ENCODE data around the gene CPSF4L. TPM values are rescaled to one million over a fixed set of nuclear protein-coding genes. Genes with fewer than 3 reads are reported as not detected.
A peak's percentile ranks its signal among the peaks of the same experiment; 100 is the strongest.

Gene CPSF4L
- total RNA-seq, 1 donor from 2014 or later, result not detected

- DNase-seq (no peak), ATAC-seq (no peak)
- TF ChIP-seq, protein P1, sequence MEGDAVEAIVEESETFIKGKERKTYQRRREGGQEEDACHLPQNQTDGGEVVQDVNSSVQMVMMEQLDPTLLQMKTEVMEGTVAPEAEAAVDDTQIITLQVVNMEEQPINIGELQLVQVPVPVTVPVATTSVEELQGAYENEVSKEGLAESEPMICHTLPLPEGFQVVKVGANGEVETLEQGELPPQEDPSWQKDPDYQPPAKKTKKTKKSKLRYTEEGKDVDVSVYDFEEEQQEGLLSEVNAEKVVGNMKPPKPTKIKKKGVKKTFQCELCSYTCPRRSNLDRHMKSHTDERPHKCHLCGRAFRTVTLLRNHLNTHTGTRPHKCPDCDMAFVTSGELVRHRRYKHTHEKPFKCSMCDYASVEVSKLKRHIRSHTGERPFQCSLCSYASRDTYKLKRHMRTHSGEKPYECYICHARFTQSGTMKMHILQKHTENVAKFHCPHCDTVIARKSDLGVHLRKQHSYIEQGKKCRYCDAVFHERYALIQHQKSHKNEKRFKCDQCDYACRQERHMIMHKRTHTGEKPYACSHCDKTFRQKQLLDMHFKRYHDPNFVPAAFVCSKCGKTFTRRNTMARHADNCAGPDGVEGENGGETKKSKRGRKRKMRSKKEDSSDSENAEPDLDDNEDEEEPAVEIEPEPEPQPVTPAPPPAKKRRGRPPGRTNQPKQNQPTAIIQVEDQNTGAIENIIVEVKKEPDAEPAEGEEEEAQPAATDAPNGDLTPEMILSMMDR (IDR thresholded peaks at IDR 0.05), result no peak
- peaks cover 9% of the 10 kb centered on the region for H3K36me3 ChIP-seq
- H3K27ac ChIP-seq, result no peak overlapping the region
- H3K27me3 ChIP-seq (ENCODE audit: low read depth), result no peaks in the 10 kb centered on the region
- H3K4me3 ChIP-seq, result no peak overlapping the region
- no peaks in the 10 kb centered on the region for H3K9me3 ChIP-seq
- H3K4me1 ChIP-seq, result peaks cover 27% of the 10 kb centered on the region
- intact Hi-C loops (cut with DNase I), result no loop called here
Measured at GRCh38 chr17:73223626-73224230, 38.0 kb downstream of the CPSF4L start.

DNA sequence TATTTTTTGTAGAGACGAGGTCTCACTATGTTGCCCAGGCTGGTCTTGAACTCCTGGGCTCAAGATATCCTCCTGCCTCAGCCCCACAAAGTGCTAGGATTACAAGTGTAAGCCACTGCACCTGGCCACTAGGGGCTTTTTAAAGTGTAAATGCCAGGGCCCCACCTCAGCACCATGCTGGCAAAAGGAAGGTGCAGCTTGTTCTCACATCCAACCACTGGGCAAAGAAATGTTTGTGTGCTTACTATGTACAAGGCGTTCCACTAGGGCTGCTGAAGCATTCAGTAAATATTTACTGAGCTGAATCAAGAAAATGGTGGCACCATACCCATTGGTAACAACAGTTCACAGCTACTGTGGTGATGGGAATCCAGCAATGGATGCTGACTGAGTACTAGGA is 46.2 kb downstream of the CPSF4L start:
- intact Hi-C loops (cut with DNase I), result no loop called here
- Histone ChIP-seq H3K27me3 (ENCODE audit: low read depth) (no peaks in the 10 kb centered on the region), H3K36me3 (peaks cover 42% of the 10 kb centered on the region), H3K27ac (no peak overlapping the region), H3K4me1 (peaks cover 9% of the 10 kb centered on the region), H3K4me3 (no peak overlapping the region), H3K9me3 (no peaks in the 10 kb centered on the region)
- TF ChIP-seq, protein P1 (IDR thresholded peaks at IDR 0.05), result no peak
- no peak for DNase-seq
- peak; percentile 74 to 86 for ATAC-seq

GRCh38 chr17:73214851-73215250 is 46.8 kb downstream of the CPSF4L start:
- ATAC-seq, result no peak
- H3K4me3 ChIP-seq, result no peak overlapping the region
- H3K36me3 ChIP-seq, result peaks cover 47% of the 10 kb centered on the region
- TF ChIP-seq, protein P1 (IDR thresholded peaks at IDR 0.05), result no peak
- H3K27me3 ChIP-seq (ENCODE audit: low read depth), result no peaks in the 10 kb centered on the region
- no peak overlapping the region for H3K27ac ChIP-seq
- H3K9me3 ChIP-seq, result no peaks in the 10 kb centered on the region
- peaks cover 9% of the 10 kb centered on the region for H3K4me1 ChIP-seq
- no peak for DNase-seq
- intact Hi-C loops (cut with DNase I), result no loop called here

DNA sequence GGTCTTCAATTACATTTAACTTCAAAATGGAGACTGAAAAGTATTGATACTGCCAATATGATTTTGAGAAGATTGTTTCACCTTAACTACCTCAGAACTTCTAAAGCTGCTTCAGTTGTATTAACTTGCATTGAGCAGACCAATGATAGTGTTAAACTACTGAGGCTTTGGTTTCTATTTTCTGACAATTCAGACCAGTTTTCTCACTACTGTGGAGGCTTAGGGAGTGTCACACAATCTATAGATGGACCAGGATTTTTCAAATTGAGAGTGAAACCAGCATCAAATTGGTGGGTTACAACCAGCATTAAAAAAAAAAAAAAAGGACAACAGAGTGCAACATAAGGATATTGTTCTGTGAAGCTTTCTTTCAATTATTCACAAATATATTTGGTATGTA is 47.7 kb downstream of the CPSF4L start:
- Histone ChIP-seq H3K4me1 (peaks cover 9% of the 10 kb centered on the region), H3K27me3 (ENCODE audit: low read depth) (no peaks in the 10 kb centered on the region), H3K36me3 (peaks cover 55% of the 10 kb centered on the region), H3K4me3 (no peak overlapping the region), H3K27ac (no peak overlapping the region), H3K9me3 (no peaks in the 10 kb centered on the region)
- no peak for ATAC-seq
- DNase-seq, result no peak
- TF ChIP-seq, protein P1 (IDR thresholded peaks at IDR 0.05), result no peak
- intact Hi-C loops (cut with DNase I), result no loop called here

DNA sequence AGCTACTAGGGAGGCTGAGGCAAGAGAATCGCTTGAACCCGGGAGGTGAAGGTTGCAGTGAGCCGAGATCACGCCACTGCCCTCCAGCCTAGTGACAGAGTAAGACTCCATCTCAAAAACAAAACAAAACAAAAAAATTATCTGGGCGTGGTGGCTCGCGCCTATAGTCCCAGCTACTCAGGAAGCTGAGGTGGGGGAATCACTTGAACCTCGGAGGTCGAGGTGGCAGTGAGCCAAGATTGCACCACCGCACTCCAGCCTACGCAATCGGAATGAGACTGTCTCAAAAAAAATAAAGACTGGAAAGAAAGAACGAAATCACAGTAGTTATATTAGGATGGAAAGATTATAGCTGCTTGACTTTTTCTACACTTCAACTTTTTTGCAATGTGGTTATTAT is 49.9 kb downstream of the CPSF4L start:
- intact Hi-C loops (cut with DNase I), result no loop called here
- peaks cover 60% of the 10 kb centered on the region for H3K36me3 ChIP-seq
- H3K27ac ChIP-seq, result no peak overlapping the region
- DNase-seq, result no peak
- TF ChIP-seq, protein P1 (IDR thresholded peaks at IDR 0.05), result no peak
- no peaks in the 10 kb centered on the region for H3K27me3 ChIP-seq (ENCODE audit: low read depth)
- peaks cover 9% of the 10 kb centered on the region for H3K4me1 ChIP-seq
- ATAC-seq, result no peak
- no peaks in the 10 kb centered on the region for H3K9me3 ChIP-seq
- H3K4me3 ChIP-seq, result no peak overlapping the region

Data from lower lobe of right lung (tissue), 2 donors.